C4-2B (cell line): ENCODE measurements around the gene EVC.

ENCODE experiments used
- H3K27ac ChIP-seq: fragments of 450-650 bp; 2 replicates; pipeline ENCODE4 v1.5.1; 2017
- CTCF ChIP-seq: fragments of 450-650 bp; conservative IDR thresholded peaks from 2 replicates; pipeline ENCODE4 v1.5.1; 2017; ENCODE audit warnings: mild to moderate bottlenecking
- ZFX ChIP-seq: fragments of 450-650 bp; IDR thresholded peaks from 2 replicates; pipeline ENCODE4 v1.6.1; 2017

EVC gene

GRCh38 chr4:5783486-5783885 lies 72.5 kb downstream of the EVC start:
- no peak for TF ChIP-seq CTCF
- TF ChIP-seq ZFX, result no peak
- H3K27ac ChIP-seq, result no peak overlapping the region

- no peak overlapping the region for H3K27ac ChIP-seq
- no peak for TF ChIP-seq ZFX
- no peak for TF ChIP-seq CTCF
Measured at GRCh38 chr4:5784021-5784420, 73.0 kb downstream of the EVC start.

GRCh38 chr4:5784960-5785611 lies 74.1 kb downstream of the EVC start:
- no peak overlapping the region for H3K27ac ChIP-seq
- TF ChIP-seq ZFX (no peak), CTCF (no peak)

- TF ChIP-seq CTCF, result no peak
- TF ChIP-seq ZFX, result no peak
- H3K27ac ChIP-seq, result no peak overlapping the region
Measured at GRCh38 chr4:5785806-5786680, 75.0 kb downstream of the EVC start.

- TF ChIP-seq ZFX (no peak), CTCF (no peak)
- no peak overlapping the region for H3K27ac ChIP-seq
Measured at GRCh38 chr4:5787311-5787710, 76.3 kb downstream of the EVC start.

- no peak for TF ChIP-seq ZFX
- no peak overlapping the region for H3K27ac ChIP-seq
Measured at GRCh38 chr4:5788144-5788543, 77.1 kb downstream of the EVC start.

GRCh38 chr4:5789141-5789540 lies 78.1 kb downstream of the EVC start:
- TF ChIP-seq ZFX (no peak), CTCF (no peak)
- H3K27ac ChIP-seq, result no peak overlapping the region
